ENCODE measurements around the gene ASB18.
"Not testable (repeated sequence)": the region's sequence is repeated elsewhere in the genome, so short reads cannot be mapped to it uniquely, and the experiment has no call there.

ASB18 gene, protein sequence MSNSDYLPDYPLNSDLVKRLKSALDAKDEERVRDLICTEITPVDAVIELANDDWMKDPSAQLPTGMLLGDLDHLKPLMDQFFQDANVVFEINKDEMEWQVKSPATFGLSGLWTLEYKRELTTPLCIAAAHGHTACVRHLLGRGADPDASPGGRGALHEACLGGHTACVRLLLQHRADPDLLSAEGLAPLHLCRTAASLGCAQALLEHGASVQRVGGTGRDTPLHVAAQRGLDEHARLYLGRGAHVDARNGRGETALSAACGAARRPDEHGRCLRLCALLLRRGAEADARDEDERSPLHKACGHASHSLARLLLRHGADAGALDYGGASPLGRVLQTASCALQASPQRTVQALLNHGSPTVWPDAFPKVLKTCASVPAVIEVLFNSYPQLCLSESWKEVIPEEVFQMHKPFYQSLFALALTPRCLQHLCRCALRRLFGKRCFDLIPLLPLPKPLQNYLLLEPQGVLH

GRCh38 chr2:236264256-236264655 is at the start of gene ASB18:
ASB18 (minus strand) TSS chr2:236264406; CDS start chr2:236264345, 61 bp downstream.
- DNase-seq = no peak

GRCh38 chr2:236311286-236311685 is 47.1 kb upstream of the ASB18 start:
- DNase-seq = no peak

- no peak for DNase-seq
Measured at GRCh38 chr2:236309669-236310029, 45.4 kb upstream of the ASB18 start.

DNA sequence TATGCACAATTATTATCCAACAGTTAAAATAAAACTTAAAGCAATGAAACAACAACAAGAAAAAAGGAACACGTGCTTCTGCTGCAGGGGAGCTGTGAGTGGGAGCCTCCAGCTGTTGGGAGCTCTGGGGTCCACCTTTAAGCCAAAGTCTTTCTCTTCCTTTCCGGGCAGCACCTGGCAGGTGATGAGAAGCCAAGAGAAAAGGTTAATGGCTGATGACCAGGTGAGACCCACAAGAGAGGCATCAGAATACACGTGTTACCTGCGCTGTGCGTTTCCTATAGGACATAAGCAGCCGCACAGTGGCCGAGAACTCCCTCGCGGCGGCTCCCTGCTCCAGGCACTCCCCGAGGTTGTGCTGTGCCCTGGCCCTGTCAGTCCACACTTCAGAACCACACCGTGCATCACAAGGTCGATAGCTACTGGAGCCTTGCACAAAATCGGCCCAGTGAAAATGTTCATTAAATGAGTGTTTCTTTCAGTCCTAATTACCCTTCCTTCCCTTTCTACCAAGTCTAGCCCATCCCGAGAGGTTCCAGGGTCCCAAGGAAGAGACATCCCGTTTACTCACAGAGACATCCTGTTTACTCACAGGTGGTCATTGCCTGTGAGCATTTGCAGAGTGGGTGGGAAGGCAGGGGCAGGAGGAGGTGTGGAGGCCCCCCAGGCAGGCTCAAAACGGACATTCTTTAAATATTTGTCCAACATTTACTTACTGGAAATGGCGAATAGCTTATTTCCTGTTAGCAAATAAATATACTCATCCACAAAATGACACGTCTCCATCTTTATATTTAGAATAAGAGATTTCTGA is 44.9 kb upstream of the ASB18 start:
- no peak for DNase-seq

- DNase-seq = no peak
Measured at GRCh38 chr2:236307641-236308040, 43.4 kb upstream of the ASB18 start.

DNA sequence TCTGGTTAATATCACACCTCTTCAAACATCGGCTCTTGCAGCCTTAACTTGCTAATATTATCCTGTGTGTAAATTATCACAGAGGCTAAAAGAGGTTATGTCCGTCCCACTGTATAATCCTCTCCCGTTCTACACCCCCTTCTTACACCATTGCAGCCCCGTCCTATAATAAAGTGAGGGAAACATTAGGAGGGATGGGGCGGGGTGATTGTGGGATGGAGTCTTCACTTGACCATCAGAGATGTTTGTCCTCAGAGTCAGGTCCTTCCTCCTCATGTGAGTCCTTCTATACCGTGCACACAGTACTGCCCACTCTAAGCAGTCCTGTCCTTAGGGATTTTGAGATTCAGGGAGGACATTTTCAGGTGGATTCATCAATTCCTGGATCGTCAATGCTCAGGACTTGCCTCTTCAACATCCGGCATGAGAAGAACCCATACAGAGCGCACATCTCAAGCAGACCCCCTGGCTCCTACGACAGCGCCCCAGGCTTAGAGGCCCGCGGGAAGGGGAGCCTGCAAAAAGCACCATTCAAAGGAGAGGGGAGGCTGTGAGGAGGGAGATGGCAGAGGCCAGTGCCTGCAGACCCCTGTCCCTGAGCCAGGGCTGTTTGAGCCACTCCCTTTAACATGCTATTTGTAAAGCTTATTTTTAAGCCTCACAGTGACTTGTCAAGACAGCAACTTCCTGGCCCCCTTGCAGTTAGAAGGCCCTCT is 42.8 kb upstream of the ASB18 start:
- DNase-seq = no peak

- no peak for DNase-seq
Measured at GRCh38 chr2:236305964-236306605, 41.9 kb upstream of the ASB18 start.

GRCh38 chr2:236305531-236305930 is 41.3 kb upstream of the ASB18 start:
- no peak for DNase-seq

DNA sequence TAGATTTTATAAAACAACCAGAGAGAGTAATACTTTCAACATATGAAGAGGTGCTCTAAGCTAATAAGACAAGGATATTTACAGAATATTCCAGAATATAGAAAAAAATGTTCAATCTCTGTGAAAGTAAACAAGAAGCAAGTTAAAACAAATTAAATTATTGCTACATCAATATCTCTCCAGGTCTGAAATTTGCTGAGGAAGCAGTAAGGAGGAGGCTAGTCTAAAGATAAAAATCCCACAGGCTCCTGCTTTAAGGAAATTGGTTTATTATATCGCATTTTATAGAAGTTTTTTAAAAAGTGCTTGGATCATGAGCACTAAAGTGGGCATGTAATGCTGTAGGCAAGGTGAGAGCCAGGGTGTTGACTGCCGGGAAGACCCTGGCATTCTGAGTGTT is 39.7 kb upstream of the ASB18 start:
- no peak for DNase-seq

GRCh38 chr2:236302555-236302954 is 38.3 kb upstream of the ASB18 start:
- no peak for DNase-seq

- DNase-seq = no peak
Measured at GRCh38 chr2:236298924-236299475, 34.8 kb upstream of the ASB18 start.

- no peak for DNase-seq
Measured at GRCh38 chr2:236295481-236295880, 31.3 kb upstream of the ASB18 start.

DNA sequence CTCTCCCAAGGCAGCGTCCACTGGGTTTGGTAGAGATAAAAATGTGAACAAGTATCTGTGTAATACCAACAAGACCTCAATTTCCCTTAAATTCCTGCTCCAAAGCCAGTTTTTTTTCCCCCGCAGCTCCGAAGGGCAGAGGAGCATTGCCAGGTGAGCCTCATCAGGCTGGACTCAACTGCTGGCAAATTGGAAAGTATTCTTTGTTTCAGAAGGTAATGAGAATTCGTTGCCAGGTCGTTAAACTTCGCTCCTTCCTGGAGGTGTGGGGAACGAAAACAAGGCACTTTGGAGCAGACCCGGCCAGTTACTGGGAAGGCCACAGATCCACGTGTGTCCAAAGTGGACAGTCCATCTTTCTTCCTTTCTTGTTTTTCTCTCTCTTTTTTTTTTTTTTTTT is 30.4 kb upstream of the ASB18 start:
- DNase-seq = no peak

- no peak for DNase-seq
Measured at GRCh38 chr2:236293241-236293810, 29.1 kb upstream of the ASB18 start.

- no peak for DNase-seq
Measured at GRCh38 chr2:236291911-236292310, 27.7 kb upstream of the ASB18 start.

DNA sequence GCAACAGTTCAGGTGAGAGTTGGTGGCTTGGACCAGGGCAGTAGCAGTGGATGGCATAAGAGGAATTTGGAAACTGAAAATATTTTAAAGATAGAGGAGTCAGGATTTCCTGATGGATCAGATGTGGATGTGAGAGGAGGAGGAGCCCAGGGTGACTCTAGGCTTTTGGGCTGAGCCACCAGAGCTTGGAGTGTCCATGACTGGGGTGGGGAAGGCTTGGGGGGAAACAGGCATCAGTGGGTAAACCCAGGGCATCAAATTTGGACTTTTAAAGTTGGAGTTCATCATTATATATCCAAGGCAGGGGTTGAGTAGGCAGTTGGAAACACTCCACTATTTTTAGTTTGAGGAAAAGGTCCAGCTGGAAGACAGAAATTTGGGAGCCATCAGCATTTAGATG is 27.3 kb upstream of the ASB18 start:
- DNase-seq = no peak

DNA sequence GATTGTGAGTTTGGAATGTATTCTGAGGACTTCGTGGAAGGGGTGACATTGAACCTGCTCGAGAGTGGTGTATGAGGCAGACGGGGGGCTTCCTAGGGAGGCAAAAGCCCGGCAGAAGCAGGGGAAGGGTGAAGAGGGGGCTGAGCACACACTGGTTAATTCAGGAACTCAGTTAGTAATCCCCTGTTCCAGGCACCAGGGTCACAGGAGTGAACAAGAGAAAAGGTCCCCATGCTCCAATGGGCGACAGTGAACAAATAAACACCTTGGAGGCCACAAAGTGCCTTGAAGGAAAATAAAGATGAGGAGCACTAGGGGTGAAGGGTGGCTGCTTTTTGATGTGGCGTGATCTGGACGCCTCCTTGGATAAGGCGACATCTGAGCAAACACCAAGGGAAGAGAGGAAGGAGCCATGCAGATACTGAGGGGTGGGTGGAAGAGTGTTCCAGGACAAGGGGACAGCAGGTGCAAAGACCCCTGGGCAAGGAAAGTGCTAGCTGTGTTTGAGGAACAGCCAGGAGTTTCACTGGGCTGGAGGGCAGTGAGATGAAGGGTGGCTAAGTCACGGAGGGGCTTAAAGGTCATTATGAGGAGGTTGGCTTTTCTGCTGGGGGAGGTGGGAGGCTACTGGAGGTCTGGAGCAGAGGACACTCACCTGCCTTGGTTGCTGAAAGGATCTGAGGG is 26.7 kb upstream of the ASB18 start:
- DNase-seq = no peak

- no peak for DNase-seq
Measured at GRCh38 chr2:236289766-236290462, 25.7 kb upstream of the ASB18 start.

GRCh38 chr2:236288373-236288772 is 24.2 kb upstream of the ASB18 start:
- DNase-seq = not testable (repeated sequence)

DNA sequence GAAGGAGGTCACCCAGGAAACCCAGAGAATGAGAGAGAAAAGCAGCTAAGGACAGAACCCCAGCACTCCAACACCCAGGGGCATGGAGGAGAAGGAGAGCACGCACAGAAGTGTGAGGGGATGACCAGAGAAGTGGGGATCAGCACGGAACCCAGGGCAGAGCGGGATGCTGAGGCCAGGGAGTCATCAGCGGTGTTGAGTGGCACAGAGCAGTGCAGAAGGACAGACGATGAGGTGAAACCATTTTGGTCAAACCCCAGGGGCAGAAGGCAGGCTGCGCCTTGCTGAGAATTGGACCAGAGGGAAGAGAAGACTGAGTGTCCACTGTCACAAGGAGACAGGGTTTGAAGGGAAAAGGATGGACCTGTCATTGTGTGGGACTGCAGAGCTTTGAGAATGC is 23.4 kb upstream of the ASB18 start:
- DNase-seq = no peak
